ENCODE measurements around the gene FBXL17. TPM values are rescaled to one million over a fixed set of nuclear protein-coding genes. Genes with fewer than 3 reads are reported as not detected.

FBXL17 gene
- total RNA-seq = 25.8 and 26.9 TPM in 2 replicates

DNA sequence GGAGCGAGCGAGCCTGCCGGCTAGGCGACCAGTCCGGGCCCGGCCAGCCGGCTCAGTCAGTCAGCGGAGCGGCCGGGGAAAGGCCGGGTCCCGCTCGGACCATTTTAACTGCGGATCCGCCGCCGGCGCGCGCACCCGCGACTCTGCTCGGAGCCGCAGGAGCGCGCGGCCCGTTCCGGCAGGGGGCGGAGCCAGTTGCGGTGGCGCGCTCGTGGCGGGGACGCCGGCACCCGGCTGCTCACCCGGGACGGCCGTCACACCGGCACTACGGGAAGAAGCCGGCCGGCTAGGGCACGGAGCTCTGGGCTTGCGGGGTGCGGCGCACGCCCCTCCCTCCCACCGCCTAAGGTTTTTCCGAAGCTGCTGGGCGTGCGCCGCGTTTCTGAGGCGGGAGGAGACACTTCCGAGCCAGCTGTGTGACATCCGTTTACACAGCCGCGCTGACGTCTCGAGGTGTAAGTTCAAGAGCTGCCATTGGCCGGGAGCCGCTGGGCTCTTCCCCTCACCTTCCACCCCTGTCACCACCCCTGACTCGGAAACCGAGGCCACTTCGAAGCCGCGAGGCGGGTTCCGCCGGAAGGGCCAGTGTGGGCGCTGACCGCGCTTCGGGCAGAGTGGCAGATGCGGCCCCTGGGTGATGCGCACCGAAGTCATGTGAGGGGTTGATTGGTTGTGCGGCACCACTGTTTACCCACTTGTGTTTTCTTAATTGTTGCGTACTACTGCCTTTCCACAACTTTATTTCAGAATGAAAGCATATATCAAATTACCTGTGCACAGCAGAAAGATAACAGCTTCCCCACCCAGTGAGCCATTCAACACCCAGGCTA, at the start of gene FBXL17:
Gene FBXL17, minus strand, starts transcription at position 145 of the 830 bp plus-strand sequence.
- ChIA-PET POLR2A (interaction anchor here (0.5 to 3.5 kb wide), 13 partner anchors 8 to 1659 kb away, joined by 3 to 58 read pairs (median 5); partner anchors contain the start of genes FER, MAN2A1 and PJA2), CTCF (interaction anchor here (0.8 to 2.4 kb wide), 2 partner anchors 123 to 1307 kb away, joined by 3 to 10 read pairs; no protein-coding TSS in a partner anchor)
- Mint-ChIP-seq H3K4me3 (peak within 1 kb of the TSS; percentile 96), H3K36me3 (ENCODE audit: low read depth) (peaks cover 18% of the 10 kb centered on the region), H3K27me3 (no peaks in the 10 kb centered on the region), H3K9me3 (no peaks in the 10 kb centered on the region), H3K4me1 (peaks cover 47% of the 10 kb centered on the region), H3K27ac (peak within 1 kb of the TSS; percentile 98)
- peak; percentile 88 for DNase-seq
- ATAC-seq (ENCODE audit: low read depth) = peak; percentile 71
- TF ChIP-seq, protein P1, sequence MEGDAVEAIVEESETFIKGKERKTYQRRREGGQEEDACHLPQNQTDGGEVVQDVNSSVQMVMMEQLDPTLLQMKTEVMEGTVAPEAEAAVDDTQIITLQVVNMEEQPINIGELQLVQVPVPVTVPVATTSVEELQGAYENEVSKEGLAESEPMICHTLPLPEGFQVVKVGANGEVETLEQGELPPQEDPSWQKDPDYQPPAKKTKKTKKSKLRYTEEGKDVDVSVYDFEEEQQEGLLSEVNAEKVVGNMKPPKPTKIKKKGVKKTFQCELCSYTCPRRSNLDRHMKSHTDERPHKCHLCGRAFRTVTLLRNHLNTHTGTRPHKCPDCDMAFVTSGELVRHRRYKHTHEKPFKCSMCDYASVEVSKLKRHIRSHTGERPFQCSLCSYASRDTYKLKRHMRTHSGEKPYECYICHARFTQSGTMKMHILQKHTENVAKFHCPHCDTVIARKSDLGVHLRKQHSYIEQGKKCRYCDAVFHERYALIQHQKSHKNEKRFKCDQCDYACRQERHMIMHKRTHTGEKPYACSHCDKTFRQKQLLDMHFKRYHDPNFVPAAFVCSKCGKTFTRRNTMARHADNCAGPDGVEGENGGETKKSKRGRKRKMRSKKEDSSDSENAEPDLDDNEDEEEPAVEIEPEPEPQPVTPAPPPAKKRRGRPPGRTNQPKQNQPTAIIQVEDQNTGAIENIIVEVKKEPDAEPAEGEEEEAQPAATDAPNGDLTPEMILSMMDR (IDR thresholded peaks at IDR 0.05) = no peak
- intact Hi-C loops (cut with micrococcal nuclease) = loop anchor here (1.0 to 10.0 kb wide), 8 partner anchors 17 to 1993 kb away; partner anchors contain the start of gene MAN2A1

DNA sequence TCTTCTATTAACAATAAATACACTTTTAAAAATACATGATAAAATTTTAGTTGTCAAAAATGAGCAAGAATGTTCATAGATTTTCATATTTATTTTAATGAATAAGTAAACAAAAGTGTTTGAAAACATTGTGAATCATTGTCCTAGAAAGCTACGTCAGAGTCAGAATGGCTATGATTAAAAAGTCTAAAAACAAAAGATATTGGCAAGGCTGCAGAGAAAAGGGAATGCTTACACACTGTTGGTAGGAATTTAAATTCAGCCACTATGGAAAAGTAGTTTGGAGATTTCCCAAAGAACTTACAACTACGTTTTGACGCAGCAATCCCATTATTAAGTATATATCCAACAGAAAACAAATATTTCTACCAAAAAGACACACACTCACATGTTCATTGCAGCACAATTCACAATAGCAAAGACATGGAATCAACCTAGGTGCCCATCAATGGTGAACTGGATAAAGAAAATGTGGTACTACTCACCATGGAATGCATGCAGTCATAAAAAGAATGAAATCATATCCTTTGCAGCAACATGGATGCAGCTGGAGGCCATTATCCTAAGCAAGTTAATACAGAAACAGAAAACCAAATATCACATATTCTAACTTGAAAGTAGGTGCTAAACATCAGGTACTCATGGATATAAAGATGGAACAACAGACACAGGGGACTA, 49.2 kb upstream of the FBXL17 start:
- intact Hi-C loops (cut with micrococcal nuclease) = no loop called here
- POLR2A ChIA-PET = no interaction called here
- H3K4me3 Mint-ChIP-seq = no peak overlapping the region
- no peak overlapping the region for H3K27ac Mint-ChIP-seq
- TF ChIP-seq, protein P1 (IDR thresholded peaks at IDR 0.05) = no peak
- peaks cover 5% of the 10 kb centered on the region for H3K4me1 Mint-ChIP-seq
- no peaks in the 10 kb centered on the region for H3K36me3 Mint-ChIP-seq (ENCODE audit: low read depth)
- CTCF ChIA-PET = no interaction called here
- ATAC-seq (ENCODE audit: low read depth) (no peak), DNase-seq (no peak)
- H3K27me3 Mint-ChIP-seq = peaks cover 24% of the 10 kb centered on the region
- no peaks in the 10 kb centered on the region for H3K9me3 Mint-ChIP-seq

DNA sequence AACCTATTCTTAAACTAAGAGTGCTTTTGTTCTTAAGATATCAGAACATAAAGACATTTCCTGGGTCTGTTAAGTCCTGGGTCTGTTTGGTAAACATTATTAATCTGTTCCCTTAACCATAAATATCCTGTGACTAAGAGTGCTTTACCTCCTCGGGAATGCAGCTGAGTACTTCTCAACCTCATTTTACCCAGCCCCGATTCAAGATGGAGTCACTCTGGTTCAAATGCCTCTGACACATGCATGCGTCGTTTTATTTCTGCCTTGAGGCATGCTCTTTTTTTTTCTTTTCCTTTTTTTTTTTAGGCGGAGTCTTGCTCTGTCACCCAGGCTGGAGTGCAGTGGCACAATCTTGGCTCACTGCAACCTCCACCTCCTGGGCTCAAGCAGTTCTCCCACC, 39.8 kb upstream of the FBXL17 start:
- Mint-ChIP-seq H3K9me3 (peaks cover 11% of the 10 kb centered on the region), H3K36me3 (ENCODE audit: low read depth) (no peaks in the 10 kb centered on the region), H3K27me3 (peaks cover 23% of the 10 kb centered on the region), H3K27ac (no peak overlapping the region), H3K4me3 (no peak overlapping the region), H3K4me1 (no peaks in the 10 kb centered on the region)
- intact Hi-C loops (cut with micrococcal nuclease) = no loop called here
- ATAC-seq (ENCODE audit: low read depth) (no peak), DNase-seq (no peak)
- CTCF ChIA-PET = no interaction called here
- TF ChIP-seq, protein P1 (IDR thresholded peaks at IDR 0.05) = no peak
- POLR2A ChIA-PET = no interaction called here

DNA sequence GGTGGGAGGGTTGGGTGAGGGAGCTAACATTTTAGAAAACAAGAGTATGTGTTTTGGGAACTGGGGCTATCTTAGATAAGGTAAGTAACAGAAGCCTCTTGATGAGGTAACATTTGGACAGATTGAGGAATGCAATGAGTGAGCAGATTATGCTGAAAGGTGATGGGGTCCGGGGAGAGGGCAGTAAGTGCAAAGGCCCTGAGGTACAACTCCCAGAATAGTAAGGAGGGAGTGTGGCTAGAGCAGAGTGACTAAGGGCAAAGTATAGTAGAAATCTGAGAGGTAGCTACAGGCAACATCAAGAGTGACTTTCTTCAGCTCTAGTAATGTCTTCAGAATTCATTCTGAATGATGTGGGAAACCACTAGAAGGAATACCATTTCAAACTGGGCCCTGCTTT, 38.9 kb upstream of the FBXL17 start:
- ChIA-PET CTCF (no interaction called here), POLR2A (no interaction called here)
- H3K27ac Mint-ChIP-seq = no peak overlapping the region
- ATAC-seq (ENCODE audit: low read depth) (no peak), DNase-seq (no peak)
- TF ChIP-seq, protein P1 (IDR thresholded peaks at IDR 0.05) = no peak
- intact Hi-C loops (cut with micrococcal nuclease) = no loop called here
- H3K36me3 Mint-ChIP-seq (ENCODE audit: low read depth) = no peaks in the 10 kb centered on the region
- H3K27me3 Mint-ChIP-seq = peaks cover 17% of the 10 kb centered on the region
- H3K9me3 Mint-ChIP-seq = peaks cover 11% of the 10 kb centered on the region
- no peak overlapping the region for H3K4me3 Mint-ChIP-seq
- H3K4me1 Mint-ChIP-seq = no peaks in the 10 kb centered on the region

DNA sequence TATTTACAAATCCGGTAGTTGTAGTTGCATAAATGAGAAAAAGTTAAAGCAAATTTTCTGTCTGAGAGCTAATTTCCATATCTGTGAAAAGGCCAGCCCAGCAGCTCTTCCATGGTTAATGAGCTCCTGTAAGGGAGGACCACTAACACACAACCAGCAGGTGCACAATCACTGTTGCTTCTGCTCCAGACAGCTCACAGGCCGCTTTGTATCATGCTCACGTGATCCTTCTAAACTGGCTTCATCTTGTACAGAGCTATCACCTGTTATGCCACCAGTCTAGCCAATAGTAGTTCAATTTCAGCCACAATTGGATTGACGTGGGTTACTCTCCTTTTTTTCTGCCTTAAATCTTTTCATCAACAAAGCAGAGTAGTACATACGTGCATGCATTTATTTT, 38.3 kb upstream of the FBXL17 start:
- Mint-ChIP-seq H3K27ac (no peak overlapping the region), H3K4me3 (no peak overlapping the region), H3K4me1 (no peaks in the 10 kb centered on the region), H3K36me3 (ENCODE audit: low read depth) (no peaks in the 10 kb centered on the region), H3K9me3 (peaks cover 11% of the 10 kb centered on the region), H3K27me3 (peaks cover 12% of the 10 kb centered on the region)
- ChIA-PET POLR2A (no interaction called here), CTCF (no interaction called here)
- TF ChIP-seq, protein P1 (IDR thresholded peaks at IDR 0.05) = no peak
- intact Hi-C loops (cut with micrococcal nuclease) = no loop called here
- DNase-seq (no peak), ATAC-seq (ENCODE audit: low read depth) (no peak)

Data from activated B cell treated with CpG ODN at 0.5 μM for 24 hours (primary cell).